GM08714 (cell line): ENCODE data around the gene SYCP2L.
"Not testable (repeated sequence)": the region's sequence is repeated elsewhere in the genome, so short reads cannot be mapped to it uniquely, and the experiment has no call there.

Experiments used
- H3K4me3 ChIP-seq: fragments of 200-500 bp; sonication (Bioruptor generic); 2 replicates; pipeline ENCODE4 v1.5.1; 2014; ENCODE audit warnings: mild to moderate bottlenecking, low read length, inconsistent platforms
- ZNF274 ChIP-seq: IDR thresholded peaks from 2 replicates; pipeline ENCODE4 v1.6.1; 2012; ENCODE audit warnings: mild to moderate bottlenecking, low read depth, low read length

The SYCP2L gene

DNA sequence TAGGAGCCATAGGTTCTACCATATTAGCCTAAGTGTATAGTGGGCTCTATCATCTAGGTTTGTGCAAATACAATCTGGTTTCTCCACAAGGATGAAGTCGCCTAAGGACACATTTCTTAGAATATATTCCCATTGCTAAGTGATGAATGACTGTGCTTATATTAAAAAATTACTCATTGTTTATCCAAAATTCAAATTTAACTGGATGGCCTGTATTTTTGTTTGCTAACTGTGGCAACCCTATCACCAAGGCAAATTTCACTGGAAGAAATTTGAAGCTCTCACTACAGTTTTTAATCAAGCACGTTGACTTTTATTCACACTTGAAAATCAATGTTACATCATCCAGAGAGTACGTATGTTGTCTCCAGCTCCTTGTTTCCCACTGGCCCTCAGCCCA lies 18.9 kb upstream of the SYCP2L start:
- TF ChIP-seq ZNF274 = no peak
- H3K4me3 ChIP-seq = no peak overlapping the region

- no peak overlapping the region for H3K4me3 ChIP-seq
- no peak for TF ChIP-seq ZNF274
Observed at GRCh38 chr6:10873374-10873773, 13.5 kb upstream of the SYCP2L start.

DNA sequence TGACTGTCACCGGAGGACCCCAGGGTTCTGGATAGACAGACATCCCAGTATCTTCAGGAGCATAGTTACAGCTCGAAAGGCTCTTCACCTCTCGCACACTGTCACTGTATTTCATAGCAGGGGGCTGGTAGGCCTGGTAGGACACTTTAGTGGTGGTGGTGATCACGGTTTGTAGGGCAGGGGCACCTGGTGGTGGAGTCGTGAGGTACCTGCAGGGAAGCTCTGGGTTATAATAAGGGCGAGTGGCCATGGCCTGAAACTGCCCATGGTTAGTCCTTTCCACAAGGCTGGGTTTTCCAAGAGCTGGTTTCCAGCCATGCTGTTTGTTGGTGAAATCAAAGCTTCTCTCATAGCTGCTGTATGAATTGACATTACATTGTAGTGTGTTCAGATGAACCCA lies 12.6 kb upstream of the SYCP2L start:
- no peak for TF ChIP-seq ZNF274
- no peak overlapping the region for H3K4me3 ChIP-seq

DNA sequence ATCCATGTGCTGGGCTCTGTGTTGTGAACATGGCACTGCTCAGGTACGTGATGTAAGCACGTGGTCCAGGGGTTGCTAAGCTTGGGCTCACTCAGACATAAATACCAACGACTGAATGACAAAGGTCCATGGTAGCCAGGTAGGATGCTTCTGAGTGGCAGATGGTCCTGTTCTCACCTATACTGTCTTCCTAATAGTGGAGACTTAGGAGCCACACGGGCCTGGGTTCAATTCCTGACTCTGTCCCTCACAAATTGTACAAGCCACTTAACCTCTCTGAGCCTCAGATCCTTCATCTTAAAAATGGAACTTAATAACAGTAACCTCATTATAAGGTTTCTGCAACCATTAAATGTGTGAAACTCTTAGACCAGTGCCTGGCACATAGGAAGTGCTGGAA lies 11.8 kb upstream of the SYCP2L start:
- no peak overlapping the region for H3K4me3 ChIP-seq
- TF ChIP-seq ZNF274 = no peak

GRCh38 chr6:10877012-10877411 lies 9.8 kb upstream of the SYCP2L start:
- no peak overlapping the region for H3K4me3 ChIP-seq
- no peak for TF ChIP-seq ZNF274

DNA sequence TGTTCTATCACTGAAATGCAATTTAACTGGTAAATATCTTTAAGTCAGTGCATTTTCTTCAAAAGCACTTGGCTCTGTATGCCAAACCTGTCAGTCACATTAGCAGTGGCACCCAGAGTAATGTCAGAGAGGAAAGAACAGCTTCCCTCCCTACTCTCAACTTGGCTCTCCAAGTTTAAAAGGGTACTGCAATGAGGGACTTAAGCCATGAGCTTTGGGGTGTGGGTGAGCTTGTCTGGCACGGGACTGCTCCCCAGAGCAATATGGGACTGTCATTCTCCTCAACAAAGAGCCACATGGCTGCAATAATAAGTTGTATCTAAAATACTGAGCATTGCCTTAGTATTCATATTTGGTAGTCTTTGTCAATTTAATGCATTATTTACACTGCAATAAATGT lies 9.0 kb upstream of the SYCP2L start:
- TF ChIP-seq ZNF274 = no peak

GRCh38 chr6:10880366-10880765 lies 6.5 kb upstream of the SYCP2L start:
- TF ChIP-seq ZNF274 = no peak
- no peak overlapping the region for H3K4me3 ChIP-seq

More for the DNA sequence above, 9.0 kb upstream of the SYCP2L start:
- H3K4me3 ChIP-seq = no peak overlapping the region

- not testable (repeated sequence) for H3K4me3 ChIP-seq
Observed at GRCh38 chr6:10882253-10882630, 4.6 kb upstream of the SYCP2L start.

GRCh38 chr6:10882657-10883171 lies 4.1 kb upstream of the SYCP2L start:
- no peak for TF ChIP-seq ZNF274
- H3K4me3 ChIP-seq = no peak overlapping the region

GRCh38 chr6:10883312-10884244 lies 3.3 kb upstream of the SYCP2L start:
- H3K4me3 ChIP-seq = no peak overlapping the region
- no peak for TF ChIP-seq ZNF274

GRCh38 chr6:10884245-10884972 lies 2.4 kb upstream of the SYCP2L start:
- H3K4me3 ChIP-seq = no peak overlapping the region; the same call in 1 of the 2 replicates
- no peak for TF ChIP-seq ZNF274

GRCh38 chr6:10886365-10886690 lies 524 bp upstream of the SYCP2L start:
- peak overlapping the region; percentile 76; the same call in 1 of the 2 replicates for H3K4me3 ChIP-seq

DNA sequence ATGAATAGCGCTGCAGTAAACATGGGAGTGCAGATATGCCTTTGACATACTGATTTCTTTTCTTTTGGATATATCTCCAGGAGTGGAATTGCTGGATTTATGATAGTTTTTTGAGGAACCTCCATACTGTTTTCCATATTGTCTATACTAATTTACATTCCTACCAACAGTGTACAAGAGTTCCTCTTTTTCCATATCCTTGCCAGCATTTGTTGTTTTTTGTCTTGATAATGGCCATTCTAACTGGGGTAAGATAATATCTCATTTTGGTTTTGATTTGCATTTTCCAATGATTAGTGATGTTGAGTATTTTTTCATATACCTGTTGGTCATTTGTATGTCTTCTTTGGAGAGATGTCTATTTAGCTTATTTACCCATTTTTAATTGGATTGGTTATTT lies 3.3 kb downstream of the SYCP2L start:
- no peak overlapping the region for H3K4me3 ChIP-seq
- TF ChIP-seq ZNF274 = no peak

DNA sequence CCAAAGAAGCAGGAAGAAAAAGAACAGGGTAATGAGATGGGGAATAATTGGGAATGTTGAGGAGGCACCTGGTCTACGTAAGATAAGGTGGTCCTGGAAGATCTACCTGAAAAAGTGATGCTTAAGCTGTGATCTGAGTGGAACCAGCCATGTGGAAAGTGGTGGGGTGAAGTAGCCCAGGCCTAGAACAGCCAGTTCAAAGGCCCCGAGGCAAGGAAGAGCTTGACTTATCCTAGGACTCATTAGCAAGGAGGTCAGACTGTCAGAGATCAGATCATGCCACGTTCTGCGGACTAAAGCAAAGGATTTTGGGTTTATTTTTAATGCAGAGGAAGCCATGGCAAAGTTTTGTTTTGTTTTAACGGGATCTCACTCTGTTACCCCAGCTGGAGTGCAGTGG lies 5.1 kb downstream of the SYCP2L start:
- no peak for TF ChIP-seq ZNF274
- no peak overlapping the region for H3K4me3 ChIP-seq

- no peak for TF ChIP-seq ZNF274
- no peak overlapping the region for H3K4me3 ChIP-seq
Observed at GRCh38 chr6:10894958-10895357, 8.1 kb downstream of the SYCP2L start.
